GM23338 (cell line): Measurements from ENCODE around the gene GRK5. TPM values are rescaled to one million over a fixed set of nuclear protein-coding genes. Genes with fewer than 3 reads are reported as not detected.

ENCODE experiments used
- ATAC-seq: fragments of 200-7000 bp; cut with Tn5 transposase; 3 replicates; pipeline ENCODE4 v1.9.1; 2020
- DNase-seq: peaks from one replicate; pipeline ENCODE4 v3.0.0-alpha.2; 2015; ENCODE audit warnings: low spot score
- H2AFZ ChIP-seq: fragments of 200-600 bp; sonication (generic); 2 replicates; pipeline ENCODE4 v1.8.0; 2016; ENCODE audit warnings: antibody characterized with exemption, mild to moderate bottlenecking, moderate library complexity
- H3F3A ChIP-seq: fragments of 200-600 bp; sonication (generic); replicated peaks from 2 replicates; pipeline ENCODE4 v1.8.0; 2017; ENCODE audit warnings: antibody characterized with exemption, mixed run types, low read depth
- H3K27ac ChIP-seq: fragments of 200-600 bp; sonication (generic); 2 replicates; pipeline ENCODE4 v1.6.1; 2016; ENCODE audit warnings: low read depth
- H3K27me3 ChIP-seq: fragments of 200-600 bp; sonication (generic); 2 replicates; pipeline ENCODE4 v1.8.0; 2016; ENCODE audit warnings: mild to moderate bottlenecking, mixed run types, moderate library complexity; ENCODE audit not compliant: insufficient read depth
- H3K36me3 ChIP-seq: fragments of 200-600 bp; sonication (generic); 2 replicates; pipeline ENCODE4 v1.8.0; 2016; ENCODE audit warnings: mild to moderate bottlenecking; ENCODE audit not compliant: insufficient read depth
- H3K4me1 ChIP-seq: fragments of 200-600 bp; sonication (generic); 2 replicates; pipeline ENCODE4 v1.8.0; 2016; ENCODE audit warnings: mild to moderate bottlenecking, moderate library complexity; ENCODE audit not compliant: insufficient read depth
- H3K4me2 ChIP-seq: fragments of 200-600 bp; sonication (generic); 2 replicates; pipeline ENCODE4 v1.7.1; 2017; ENCODE audit warnings: mixed run types
- H3K4me3 ChIP-seq: fragments of 200-600 bp; sonication (generic); 2 replicates; pipeline ENCODE4 v1.6.1; 2016; ENCODE audit warnings: mixed run types
- H3K79me2 ChIP-seq: fragments of 200-600 bp; sonication (generic); replicated peaks from 2 replicates; pipeline ENCODE4 v1.8.0; 2017; ENCODE audit warnings: mild to moderate bottlenecking; ENCODE audit not compliant: insufficient read depth
- H3K9me2 ChIP-seq: fragments of 200-600 bp; sonication (generic); 2 replicates; pipeline ENCODE4 v1.8.0; 2017; ENCODE audit not compliant: insufficient read depth
- H4K20me1 ChIP-seq: fragments of 200-600 bp; sonication (generic); replicated peaks from 2 replicates; pipeline ENCODE4 v1.8.0; 2017; ENCODE audit warnings: mild to moderate bottlenecking; ENCODE audit not compliant: insufficient read depth
- H3K27ac Mint-ChIP-seq: 2 replicates; pipeline ENCODE4 v1.8.0; 2020; ENCODE audit warnings: inconsistent platforms, mild to moderate bottlenecking, moderate library complexity, mixed read lengths
- H3K27me3 Mint-ChIP-seq: 3 replicates; pipeline ENCODE4 v1.8.0; 2022; ENCODE audit warnings: low read depth, mild to moderate bottlenecking, moderate library complexity, mixed read lengths, inconsistent platforms; ENCODE audit not compliant: insufficient read depth, poor library complexity
- H3K36me3 Mint-ChIP-seq: 3 replicates; pipeline ENCODE4 v1.8.0; 2021; ENCODE audit warnings: low read depth, mild to moderate bottlenecking, inconsistent platforms, moderate library complexity, mixed read lengths
- H3K4me1 Mint-ChIP-seq: 3 replicates; pipeline ENCODE4 v1.8.0; 2020; ENCODE audit warnings: mild to moderate bottlenecking, inconsistent platforms, mixed read lengths
- H3K4me3 Mint-ChIP-seq: 3 replicates; pipeline ENCODE4 v1.8.0; 2021; ENCODE audit warnings: moderate library complexity, mild to moderate bottlenecking, inconsistent platforms, mixed read lengths
- H3K9me3 Mint-ChIP-seq: 3 replicates; pipeline ENCODE4 v1.8.0; 2020; ENCODE audit warnings: moderate library complexity, mild to moderate bottlenecking, inconsistent platforms, mixed read lengths
- CREB1 ChIP-seq: fragments of 250-450 bp; sonication (Bioruptor Pico); IDR thresholded peaks from 2 replicates; pipeline ENCODE4 v1.5.0; 2020; ENCODE audit warnings: low read depth, mild to moderate bottlenecking, moderate library complexity
- EZH2phosphoT487 ChIP-seq: fragments of 200-600 bp; sonication (generic); IDR thresholded peaks from one replicate; pipeline ENCODE4 v1.8.1; 2018; ENCODE audit warnings: antibody characterized with exemption; ENCODE audit not compliant: unreplicated experiment
- NANOG ChIP-seq: IDR thresholded peaks from 2 replicates; pipeline ENCODE4 v1.6.1; 2016; ENCODE audit warnings: antibody characterized with exemption, borderline replicate concordance
- STAT1 ChIP-seq: IDR thresholded peaks from one replicate; pipeline ENCODE4 v1.6.1; 2016; ENCODE audit warnings: antibody characterized with exemption; ENCODE audit not compliant: unreplicated experiment
- ZNF114 ChIP-seq: fragments of 250-450 bp; sonication (Bioruptor Pico); IDR thresholded peaks from 2 replicates; pipeline ENCODE4 v1.5.0; 2020; ENCODE audit warnings: mild to moderate bottlenecking, moderate library complexity
- ZNF331 ChIP-seq: fragments of 250-450 bp; sonication (Bioruptor Pico); IDR thresholded peaks from 2 replicates; pipeline ENCODE4 v1.5.0; 2020; ENCODE audit warnings: low read depth, mild to moderate bottlenecking, moderate library complexity
- polyA plus RNA-seq: library from polyadenylated mRNA; unstranded; fragments of >200 nt; fragmentation: Nextera tagmentation; extraction: Ambion mirVana; gene quantifications from 2 replicates; pipeline ENCODE4 v1.2.1, GENCODE V29; 2016
- total RNA-seq: library from RNA; depleted of rRNA; stranded (reverse); fragments of >200 nt; shearing (Covaris generic); gene quantifications from 2 replicates; pipeline ENCODE4 v1.2.3, GENCODE V29; 2014
- TF ChIP-seq, protein P1 (sequence below): fragments of 250-450 bp; sonication (Bioruptor Pico); IDR thresholded peaks from 2 replicates; pipeline ENCODE4 v1.5.0; 2020; ENCODE audit warnings: mild to moderate bottlenecking, moderate library complexity
- TF ChIP-seq, protein P2 (sequence below), 2 experiments: fragments of 200-600 bp in 1 of 2; sonication (generic) in 1 of 2; conservative IDR thresholded peaks; 2 replicates each; pipeline versions ENCODE4 v1.5.1 to v1.6.1; 2016 to 2017; ENCODE audit warnings: antibody characterized with exemption in 2 of 2, low read depth in 2 of 2, mild to moderate bottlenecking in 2 of 2, moderate library complexity in 1 of 2

GRK5 gene
- total and polyA plus RNA-seq, 2 experiments from 2014 or later: 0.53 to 2.0 TPM

DNA sequence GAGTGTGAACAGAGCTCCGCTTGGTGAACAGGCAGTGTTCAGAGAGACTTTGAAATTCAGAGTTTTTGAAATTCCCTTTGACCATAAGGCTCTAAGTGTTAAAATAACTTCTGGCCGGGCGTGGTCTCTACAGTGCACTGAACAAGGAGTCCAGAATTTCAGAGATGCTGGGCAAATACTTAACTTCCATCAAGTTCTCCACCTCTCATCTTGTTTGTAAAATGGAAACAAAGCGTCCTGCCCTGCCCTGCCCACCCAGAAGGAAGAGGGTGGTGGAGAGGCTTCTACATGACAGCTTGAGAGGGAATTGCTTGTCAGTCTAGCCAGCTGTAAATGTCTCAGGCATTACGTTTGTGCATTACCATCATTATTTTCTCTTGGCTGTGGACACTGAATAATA lies 232.6 kb downstream of the GRK5 start:
- Histone ChIP-seq H3K79me2 (no peaks in the 10 kb centered on the region), H3K9me2 (no peaks in the 10 kb centered on the region), H3K4me3 (no peak overlapping the region), H3K4me1 (no peaks in the 10 kb centered on the region), H3K27ac (no peak overlapping the region), H3F3A (no peaks in the 10 kb centered on the region), H3K4me2 (no peak overlapping the region), H3K27me3 (no peaks in the 10 kb centered on the region), H3K36me3 (no peaks in the 10 kb centered on the region), H4K20me1 (no peaks in the 10 kb centered on the region), H2AFZ (no peak overlapping the region)
- peaks cover 14% of the 10 kb centered on the region for H3K27me3 Mint-ChIP-seq
- H3K9me3 Mint-ChIP-seq: peaks cover 15% of the 10 kb centered on the region
- no peak for DNase-seq
- H3K27ac Mint-ChIP-seq: no peak overlapping the region
- TF ChIP-seq EZH2phosphoT487 (no peak), CREB1 (CRISPR knock-in tag) (no peak), ZNF331 (CRISPR knock-in tag) (no peak), ZNF114 (CRISPR knock-in tag) (no peak), STAT1 (no peak), NANOG (no peak)
- TF ChIP-seq, protein P1, sequence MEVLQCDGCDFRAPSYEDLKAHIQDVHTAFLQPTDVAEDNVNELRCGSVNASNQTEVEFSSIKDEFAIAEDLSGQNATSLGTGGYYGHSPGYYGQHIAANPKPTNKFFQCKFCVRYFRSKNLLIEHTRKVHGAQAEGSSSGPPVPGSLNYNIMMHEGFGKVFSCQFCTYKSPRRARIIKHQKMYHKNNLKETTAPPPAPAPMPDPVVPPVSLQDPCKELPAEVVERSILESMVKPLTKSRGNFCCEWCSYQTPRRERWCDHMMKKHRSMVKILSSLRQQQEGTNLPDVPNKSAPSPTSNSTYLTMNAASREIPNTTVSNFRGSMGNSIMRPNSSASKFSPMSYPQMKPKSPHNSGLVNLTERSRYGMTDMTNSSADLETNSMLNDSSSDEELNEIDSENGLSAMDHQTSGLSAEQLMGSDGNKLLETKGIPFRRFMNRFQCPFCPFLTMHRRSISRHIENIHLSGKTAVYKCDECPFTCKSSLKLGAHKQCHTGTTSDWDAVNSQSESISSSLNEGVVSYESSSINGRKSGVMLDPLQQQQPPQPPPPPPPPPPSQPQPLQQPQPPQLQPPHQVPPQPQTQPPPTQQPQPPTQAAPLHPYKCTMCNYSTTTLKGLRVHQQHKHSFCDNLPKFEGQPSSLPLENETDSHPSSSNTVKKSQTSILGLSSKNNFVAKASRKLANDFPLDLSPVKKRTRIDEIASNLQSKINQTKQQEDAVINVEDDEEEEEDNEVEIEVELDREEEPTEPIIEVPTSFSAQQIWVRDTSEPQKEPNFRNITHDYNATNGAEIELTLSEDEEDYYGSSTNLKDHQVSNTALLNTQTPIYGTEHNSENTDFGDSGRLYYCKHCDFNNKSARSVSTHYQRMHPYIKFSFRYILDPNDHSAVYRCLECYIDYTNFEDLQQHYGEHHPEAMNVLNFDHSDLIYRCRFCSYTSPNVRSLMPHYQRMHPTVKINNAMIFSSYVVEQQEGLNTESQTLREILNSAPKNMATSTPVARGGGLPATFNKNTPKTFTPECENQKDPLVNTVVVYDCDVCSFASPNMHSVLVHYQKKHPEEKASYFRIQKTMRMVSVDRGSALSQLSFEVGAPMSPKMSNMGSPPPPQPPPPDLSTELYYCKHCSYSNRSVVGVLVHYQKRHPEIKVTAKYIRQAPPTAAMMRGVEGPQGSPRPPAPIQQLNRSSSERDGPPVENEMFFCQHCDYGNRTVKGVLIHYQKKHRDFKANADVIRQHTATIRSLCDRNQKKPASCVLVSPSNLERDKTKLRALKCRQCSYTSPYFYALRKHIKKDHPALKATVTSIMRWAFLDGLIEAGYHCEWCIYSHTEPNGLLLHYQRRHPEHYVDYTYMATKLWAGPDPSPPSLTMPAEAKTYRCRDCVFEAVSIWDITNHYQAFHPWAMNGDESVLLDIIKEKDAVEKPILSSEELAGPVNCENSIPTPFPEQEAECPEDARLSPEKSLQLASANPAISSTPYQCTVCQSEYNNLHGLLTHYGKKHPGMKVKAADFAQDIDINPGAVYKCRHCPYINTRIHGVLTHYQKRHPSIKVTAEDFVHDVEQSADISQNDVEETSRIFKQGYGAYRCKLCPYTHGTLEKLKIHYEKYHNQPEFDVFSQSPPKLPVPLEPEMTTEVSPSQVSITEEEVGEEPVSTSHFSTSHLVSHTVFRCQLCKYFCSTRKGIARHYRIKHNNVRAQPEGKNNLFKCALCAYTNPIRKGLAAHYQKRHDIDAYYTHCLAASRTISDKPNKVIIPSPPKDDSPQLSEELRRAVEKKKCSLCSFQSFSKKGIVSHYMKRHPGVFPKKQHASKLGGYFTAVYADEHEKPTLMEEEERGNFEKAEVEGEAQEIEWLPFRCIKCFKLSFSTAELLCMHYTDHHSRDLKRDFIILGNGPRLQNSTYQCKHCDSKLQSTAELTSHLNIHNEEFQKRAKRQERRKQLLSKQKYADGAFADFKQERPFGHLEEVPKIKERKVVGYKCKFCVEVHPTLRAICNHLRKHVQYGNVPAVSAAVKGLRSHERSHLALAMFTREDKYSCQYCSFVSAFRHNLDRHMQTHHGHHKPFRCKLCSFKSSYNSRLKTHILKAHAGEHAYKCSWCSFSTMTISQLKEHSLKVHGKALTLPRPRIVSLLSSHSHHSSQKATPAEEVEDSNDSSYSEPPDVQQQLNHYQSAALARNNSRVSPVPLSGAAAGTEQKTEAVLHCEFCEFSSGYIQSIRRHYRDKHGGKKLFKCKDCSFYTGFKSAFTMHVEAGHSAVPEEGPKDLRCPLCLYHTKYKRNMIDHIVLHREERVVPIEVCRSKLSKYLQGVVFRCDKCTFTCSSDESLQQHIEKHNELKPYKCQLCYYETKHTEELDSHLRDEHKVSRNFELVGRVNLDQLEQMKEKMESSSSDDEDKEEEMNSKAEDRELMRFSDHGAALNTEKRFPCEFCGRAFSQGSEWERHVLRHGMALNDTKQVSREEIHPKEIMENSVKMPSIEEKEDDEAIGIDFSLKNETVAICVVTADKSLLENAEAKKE (CRISPR knock-in tag): no peak
- TF ChIP-seq, protein P2, sequence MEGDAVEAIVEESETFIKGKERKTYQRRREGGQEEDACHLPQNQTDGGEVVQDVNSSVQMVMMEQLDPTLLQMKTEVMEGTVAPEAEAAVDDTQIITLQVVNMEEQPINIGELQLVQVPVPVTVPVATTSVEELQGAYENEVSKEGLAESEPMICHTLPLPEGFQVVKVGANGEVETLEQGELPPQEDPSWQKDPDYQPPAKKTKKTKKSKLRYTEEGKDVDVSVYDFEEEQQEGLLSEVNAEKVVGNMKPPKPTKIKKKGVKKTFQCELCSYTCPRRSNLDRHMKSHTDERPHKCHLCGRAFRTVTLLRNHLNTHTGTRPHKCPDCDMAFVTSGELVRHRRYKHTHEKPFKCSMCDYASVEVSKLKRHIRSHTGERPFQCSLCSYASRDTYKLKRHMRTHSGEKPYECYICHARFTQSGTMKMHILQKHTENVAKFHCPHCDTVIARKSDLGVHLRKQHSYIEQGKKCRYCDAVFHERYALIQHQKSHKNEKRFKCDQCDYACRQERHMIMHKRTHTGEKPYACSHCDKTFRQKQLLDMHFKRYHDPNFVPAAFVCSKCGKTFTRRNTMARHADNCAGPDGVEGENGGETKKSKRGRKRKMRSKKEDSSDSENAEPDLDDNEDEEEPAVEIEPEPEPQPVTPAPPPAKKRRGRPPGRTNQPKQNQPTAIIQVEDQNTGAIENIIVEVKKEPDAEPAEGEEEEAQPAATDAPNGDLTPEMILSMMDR (conservative IDR thresholded peaks at IDR 0.05; ENCODE audit: low read depth in 2 of 2): no peak
- no peak for ATAC-seq
- no peaks in the 10 kb centered on the region; the same call in 2 of the 3 replicates for H3K4me1 Mint-ChIP-seq
- no peak overlapping the region for H3K4me3 Mint-ChIP-seq
- peaks cover 9% of the 10 kb centered on the region for H3K36me3 Mint-ChIP-seq
